GM19468 (cell line): ENCODE measurements around the gene XXYLT1.
"Not testable (repeated sequence)": the region's sequence is repeated elsewhere in the genome, so short reads cannot be mapped to it uniquely, and the experiment has no call there.

Source experiments
- ATAC-seq: cut with Tn5 transposase; IDR thresholded peaks from one replicate; pipeline ENCODE4 v1.9.1; 2021; ENCODE audit warnings: mild to moderate bottlenecking, moderate library complexity, moderate number of reproducible peaks; ENCODE audit not compliant: unreplicated experiment; ENCODE audit errors: extremely low read depth

Gene XXYLT1

DNA sequence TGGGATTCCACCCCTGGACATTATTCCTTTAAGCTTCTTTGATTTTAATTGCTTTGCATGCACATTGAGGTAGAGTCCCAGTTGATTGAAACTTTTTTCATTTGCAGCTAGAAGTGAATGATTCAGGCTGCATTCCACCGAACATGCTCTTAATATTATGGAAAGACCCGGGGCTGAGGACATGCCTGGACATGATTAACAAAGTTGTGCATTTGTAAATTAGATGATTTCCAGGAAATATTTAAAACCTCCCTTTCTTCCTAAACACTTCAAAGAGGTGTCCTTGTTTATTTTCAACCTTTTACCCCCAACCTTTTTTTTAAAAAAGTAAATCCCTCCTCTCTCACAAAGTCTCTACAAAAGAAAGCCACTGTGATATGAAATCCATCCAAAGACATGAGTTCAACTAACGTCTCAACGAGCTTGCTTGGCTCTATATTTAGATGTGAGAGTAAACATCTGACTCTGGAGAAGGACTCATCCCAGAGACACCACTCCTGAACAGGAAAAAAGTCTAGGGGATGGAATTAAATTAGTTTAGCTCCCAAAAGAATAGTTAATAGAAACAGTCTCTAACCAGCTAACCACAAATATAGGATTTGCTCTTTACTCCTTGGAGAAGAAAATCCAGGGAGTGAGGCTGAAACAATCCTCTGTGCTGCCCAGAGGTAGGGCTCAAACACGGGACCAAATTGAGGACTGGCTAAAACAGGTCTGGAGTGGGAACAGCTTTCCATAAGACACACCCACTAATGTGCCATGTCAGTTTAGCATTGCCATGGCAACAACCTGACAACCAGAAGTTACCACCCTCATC is 83.1 kb downstream of the XXYLT1 start:
- no peak for ATAC-seq

DNA sequence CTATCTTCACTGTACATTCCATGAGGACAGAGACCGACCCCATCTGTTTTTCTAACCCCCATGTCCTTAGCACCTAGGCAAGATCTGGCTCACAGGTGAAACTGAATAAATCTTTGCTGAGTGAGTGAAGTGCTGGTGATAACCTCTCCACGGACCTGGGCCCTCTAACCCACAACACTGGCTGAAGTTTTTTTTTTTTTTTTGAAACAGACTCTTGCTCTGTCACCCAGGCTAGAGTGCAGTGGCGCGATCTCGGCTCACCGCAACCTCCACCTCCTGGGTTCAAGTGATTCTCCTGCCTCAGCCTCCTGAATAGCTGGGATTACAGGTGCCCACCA is 84.3 kb downstream of the XXYLT1 start:
- ATAC-seq: not testable (repeated sequence)

DNA sequence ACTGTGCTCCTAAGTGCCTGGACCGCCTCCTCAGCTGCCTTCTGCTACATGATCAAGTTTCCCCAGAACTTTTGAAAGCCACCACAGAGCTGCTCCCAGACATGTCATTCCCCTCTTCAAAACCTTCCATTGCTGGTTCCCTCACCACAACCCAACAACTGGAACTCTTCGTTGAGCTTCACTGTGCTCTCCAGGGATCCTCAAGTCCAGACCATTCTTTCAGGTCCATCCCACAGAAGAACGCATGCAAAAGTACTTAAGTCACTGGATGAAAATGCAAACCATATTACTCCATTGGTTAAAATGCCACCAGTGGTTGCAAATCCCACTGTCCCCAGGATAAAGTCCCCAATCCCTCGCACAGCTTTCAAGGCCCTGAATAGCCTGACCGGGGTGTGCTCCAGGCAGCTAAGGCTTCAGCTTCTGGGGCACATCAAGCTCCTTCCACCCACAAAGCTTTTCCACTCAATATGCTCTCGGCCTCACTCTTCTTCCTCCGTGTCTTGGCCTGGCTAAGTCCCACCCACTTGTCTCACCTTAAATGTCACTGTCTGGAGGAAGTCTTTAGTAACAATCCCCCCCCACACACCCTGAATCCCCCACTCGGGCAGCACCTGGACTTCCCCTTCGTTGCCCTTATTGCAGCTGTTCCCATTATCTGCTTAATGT is 84.8 kb downstream of the XXYLT1 start:
- ATAC-seq: no peak

DNA sequence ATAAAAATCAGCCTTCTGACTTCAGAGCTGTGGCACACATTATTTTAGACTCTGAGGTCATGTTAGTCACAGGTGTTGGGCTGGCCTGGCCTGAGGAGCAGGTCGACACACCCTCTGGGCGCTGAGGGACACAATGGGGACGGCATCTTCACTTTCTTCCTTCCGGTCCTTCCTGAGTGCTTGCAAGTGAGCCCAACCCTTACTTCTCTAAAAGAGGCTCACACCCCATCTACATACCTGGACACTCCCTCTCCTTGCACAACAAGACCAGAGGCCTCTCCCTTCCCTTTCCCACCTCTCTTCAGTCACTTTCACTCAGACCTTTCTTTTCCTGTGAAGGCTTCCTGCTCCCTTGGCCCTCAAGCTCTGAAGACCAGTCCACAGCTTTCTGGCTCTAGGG is 85.4 kb downstream of the XXYLT1 start:
- ATAC-seq: no peak

DNA sequence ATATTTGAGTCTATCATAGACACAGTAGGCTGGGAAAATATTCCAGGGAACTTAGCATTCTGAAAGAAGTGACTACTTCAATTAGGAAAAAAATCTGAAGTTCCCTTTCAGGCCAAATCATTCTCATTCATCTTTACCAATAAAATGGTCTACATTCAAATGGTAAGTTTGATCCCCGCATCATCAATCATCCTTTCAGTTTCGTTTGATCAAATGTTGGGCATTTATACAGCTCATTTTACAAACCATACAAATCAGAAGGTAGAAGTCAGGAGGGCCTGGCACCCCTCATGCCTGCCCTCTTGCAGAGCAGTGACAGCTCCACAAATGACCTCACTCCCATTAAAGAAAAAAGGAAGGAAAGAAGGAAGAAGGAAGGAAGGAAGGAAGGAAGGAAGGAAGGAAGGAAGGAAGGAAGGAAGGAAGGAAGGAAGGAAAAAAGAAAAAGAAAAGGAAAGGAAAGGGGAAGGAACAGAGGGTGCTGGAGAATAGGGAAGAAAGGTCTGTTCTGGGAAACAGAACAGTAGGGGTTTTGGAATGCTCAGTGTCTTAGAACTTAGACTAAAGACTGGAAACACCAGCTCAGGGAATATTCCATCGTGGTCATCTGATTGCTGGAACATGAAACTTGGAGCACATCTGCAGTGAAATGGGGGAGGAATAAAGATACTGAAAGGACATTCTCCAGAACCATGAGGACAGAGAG is 86.1 kb downstream of the XXYLT1 start:
- ATAC-seq: no peak

DNA sequence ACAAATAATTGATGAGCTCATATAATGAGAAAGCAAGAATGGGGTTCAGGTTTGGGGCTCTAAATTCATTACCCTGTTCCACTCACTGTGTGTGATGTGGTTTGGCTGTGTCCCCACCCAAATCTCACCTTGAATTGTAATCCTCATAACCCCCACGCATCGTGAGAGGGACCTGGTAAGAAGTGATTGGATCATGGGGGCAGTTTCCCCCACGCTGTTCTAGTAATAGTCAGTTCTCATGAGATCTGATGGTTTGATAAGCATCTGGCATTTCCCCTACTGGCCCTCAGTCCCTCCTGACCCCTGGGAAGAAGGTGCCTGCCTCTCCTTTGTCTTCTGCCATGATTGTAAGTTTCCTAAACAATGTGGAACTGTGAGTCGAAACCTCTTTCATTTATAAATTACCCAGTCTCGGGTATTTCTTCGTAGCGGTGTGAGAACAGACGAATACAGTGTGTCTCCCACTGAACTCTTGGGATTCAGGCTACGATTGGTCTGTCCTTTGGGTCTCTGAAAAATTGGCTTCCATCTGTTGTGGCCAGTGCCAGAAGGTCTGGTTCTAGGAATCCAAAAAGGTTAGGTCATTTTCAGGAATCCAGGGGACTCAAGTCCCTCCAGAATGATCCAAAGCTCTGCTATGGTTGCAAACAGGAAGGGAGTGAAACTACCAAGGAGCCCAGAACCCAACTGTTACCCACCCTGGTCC is 87.7 kb downstream of the XXYLT1 start:
- no peak for ATAC-seq

DNA sequence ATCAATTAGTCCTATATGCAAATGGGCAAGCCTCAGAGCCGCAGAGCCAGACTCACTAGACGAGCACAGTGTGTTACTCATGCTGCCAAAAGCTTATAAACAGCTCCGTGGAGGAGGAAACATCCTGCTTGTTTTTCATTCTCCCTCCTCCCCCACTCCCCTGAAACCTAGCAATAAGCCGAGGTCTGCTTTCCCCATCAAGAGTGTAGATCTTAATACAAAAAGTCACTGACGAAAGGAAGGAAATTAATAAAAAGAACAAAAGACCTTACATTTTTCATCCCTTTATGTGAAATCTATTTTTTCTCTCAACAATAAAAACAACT is 88.5 kb downstream of the XXYLT1 start:
- no peak for ATAC-seq

DNA sequence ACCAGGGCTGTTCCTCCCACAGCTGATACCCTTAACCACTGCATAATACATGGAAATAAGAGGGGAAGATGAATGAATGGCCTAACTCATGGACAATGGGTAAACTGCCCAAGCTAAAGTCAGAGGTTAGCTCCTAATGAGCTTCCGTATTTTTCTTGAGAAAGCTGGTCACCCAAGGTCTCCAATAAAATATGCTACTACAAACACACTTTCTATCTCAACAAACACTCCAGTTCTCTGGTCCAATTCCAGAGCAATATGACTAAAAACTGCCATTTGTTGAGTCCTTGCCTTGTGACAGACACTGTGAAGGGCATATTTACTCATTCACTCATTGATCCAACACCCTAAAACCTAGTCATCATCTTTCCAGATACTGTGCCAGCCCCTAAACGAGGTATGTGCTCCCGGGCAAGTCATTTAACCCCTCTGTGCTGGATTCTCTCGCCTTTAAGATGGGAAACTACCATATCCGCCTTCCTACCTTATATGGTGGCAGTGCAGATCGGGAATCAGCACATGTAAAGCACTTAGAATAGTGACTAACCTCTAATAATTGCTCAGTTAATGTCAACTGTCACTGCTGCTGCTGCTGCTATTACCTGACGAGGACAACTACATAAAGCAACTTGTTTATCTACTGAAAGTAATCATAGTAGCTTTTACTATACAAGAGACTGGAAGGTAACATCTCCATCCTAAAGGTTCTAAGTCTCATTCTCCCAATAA is 89.1 kb downstream of the XXYLT1 start:
- ATAC-seq: no peak

DNA sequence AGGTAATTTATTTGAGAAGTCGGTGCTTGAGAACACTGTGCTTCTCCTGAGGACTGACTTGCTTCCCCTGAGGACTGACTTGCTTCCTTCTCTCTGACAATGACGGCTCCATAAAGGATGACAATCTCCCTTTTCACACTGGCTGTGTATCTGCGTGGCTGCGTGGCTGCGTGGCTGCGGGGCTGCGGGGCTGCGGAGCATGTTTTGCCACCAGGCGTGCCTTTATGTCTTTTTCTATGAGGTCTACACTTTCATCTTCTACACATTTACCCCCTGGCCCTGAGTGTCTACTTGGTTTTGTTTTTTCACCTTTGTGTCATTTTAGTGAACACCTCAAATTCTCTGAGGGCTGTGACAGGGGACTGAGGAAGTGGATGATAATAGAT is 89.9 kb downstream of the XXYLT1 start:
- no peak for ATAC-seq

DNA sequence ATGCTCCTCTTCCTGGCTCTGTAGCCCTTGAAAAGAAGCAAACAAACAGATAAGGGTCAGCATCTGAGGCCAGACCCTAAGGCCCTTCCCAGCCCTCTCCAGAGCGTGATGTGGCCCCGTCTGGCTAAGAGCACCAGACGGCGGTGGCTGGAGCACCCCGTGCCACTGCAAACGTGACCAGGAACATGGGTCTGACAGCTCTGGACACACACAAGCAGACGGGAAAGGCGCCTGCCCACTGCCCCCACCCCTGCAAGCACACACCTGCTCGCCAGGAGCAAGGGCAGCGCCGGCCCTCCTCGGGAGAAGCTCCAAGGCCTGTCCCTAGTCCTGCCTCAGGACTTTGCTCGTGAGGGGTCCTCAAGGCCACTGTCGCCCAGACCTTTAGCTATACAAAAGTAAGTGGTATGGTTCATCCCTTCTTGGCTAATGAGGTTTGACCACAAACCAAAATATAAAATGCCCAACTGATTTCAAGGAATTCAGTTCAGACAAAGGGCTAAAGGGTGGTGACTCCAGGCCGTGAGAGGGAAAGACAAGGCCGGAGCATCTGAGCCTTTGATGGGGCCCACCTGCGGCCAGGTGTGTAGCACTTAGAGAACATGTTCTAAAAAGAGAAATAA is 90.4 kb downstream of the XXYLT1 start:
- no peak for ATAC-seq

DNA sequence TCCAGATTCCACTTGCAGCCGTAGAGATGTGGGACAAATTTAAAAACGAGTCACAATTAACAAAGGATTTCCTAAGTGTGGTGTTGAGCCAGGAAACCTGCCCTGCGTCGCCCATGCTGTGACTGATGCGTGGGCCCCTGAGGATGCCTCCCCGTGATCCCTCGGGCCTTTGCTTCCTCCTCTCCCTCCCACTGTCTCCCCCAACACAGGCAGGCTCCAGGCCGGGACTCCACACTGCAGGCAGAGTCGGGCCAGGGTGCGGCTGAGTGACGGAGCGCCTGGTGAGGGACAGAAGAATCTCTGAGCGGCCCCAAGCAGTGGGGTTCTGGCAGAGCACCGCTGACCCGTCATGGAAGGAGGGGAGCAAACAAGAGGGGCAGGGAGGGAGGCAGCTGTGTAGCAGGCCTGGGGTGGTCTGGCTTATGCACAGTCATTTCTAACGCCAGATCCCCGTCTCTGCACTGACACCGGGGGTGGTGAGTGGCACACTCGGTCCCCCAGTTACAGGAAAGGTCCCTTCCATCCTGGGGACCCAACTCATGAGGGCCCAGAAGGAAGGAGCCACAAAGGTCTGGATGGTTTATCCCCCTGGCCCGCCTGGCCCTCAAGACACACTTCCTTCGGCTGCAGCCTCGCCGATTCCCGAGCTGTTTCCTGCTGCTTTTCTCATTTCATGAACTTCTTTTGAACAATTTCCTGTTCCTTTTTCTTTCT is 91.0 kb downstream of the XXYLT1 start:
- ATAC-seq: no peak

DNA sequence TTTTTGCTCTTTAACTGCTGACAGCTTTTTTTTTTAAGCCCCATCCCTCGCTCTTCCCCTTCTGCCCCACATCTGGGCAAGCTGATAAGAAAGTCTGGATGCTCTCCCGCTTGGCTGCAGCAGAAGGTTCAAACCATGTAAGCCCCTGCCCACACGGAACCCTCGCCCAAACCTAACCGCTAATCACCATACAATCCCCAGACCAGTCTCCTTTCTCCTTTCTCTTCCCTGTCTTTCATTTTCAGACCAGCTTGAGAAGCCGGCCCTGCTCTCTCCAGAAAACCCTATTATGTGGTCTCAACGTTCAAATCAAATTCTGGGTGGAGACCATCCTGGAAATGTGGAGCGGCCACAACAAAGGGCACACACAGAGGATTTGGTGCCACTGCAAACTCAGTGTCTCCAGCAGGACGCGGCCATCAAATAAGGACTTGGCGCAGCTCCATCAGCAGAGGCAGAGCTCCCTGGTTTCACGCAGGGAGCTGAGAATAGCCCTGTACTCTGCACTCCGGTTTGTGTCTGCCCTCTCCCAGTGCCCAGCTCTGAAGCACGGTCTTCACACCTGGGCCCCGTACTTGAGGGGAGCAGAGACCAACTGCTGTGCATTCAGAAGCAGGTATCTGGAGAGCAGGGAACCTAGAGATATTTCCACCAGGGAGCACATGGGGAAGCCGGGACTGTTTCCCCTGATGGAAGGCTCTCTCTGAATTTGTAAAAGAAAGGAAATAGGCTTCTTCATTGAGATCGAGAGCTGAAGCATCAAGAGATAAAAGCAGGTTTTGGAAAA is 92.6 kb downstream of the XXYLT1 start:
- ATAC-seq: no peak

DNA sequence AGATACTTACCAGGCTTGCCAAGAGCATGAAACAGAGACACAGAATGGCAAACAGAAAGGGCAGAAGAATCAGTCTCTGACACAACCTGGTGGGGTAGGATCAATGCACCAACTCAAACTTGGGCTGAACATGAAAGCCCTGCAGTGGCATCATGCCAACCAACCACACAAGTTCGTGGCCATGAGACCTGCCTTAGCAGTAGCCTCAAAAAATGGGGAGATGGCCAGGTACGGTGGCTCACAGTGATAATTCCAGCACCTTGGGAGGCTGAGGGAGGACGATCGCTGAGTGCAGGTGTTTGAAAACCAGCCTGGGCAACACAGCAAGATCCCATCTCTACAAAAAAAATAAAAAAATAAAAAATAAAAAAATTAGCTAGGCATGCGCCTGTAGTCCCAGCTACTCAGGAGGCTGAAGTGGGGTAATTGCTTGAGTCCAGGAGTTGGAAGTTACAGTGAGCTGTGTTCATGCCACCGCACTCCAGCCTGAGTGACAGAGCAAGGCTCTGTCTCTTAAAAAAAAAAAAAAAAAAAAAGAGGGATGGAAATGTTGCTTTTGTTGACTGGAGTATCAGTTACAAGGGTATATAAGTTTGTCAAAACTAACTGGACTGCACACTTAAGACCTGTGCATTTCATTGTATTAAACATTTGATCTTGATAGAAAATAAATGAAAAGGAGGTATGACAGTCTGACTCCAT is 93.4 kb downstream of the XXYLT1 start:
- ATAC-seq: no peak

DNA sequence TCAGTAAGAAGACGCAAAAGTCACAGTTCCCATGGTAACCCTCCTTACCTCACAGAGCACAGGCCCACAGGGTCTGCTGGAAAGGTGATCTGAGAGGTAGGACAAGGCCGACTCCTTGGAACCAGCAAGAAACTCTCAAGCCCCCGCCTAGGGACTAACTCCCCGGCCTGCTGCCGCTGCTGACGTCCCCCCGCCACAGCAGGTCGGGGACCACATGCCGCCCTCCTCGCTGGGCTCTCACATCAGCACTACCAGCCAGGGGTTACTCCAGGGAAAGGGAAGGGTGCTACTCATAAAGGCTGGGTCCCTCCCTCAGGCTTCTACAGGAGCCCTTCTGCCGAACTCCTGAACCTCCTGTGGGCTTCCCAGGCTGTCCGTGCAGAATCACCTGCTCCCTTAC is 94.2 kb downstream of the XXYLT1 start:
- ATAC-seq: no peak

DNA sequence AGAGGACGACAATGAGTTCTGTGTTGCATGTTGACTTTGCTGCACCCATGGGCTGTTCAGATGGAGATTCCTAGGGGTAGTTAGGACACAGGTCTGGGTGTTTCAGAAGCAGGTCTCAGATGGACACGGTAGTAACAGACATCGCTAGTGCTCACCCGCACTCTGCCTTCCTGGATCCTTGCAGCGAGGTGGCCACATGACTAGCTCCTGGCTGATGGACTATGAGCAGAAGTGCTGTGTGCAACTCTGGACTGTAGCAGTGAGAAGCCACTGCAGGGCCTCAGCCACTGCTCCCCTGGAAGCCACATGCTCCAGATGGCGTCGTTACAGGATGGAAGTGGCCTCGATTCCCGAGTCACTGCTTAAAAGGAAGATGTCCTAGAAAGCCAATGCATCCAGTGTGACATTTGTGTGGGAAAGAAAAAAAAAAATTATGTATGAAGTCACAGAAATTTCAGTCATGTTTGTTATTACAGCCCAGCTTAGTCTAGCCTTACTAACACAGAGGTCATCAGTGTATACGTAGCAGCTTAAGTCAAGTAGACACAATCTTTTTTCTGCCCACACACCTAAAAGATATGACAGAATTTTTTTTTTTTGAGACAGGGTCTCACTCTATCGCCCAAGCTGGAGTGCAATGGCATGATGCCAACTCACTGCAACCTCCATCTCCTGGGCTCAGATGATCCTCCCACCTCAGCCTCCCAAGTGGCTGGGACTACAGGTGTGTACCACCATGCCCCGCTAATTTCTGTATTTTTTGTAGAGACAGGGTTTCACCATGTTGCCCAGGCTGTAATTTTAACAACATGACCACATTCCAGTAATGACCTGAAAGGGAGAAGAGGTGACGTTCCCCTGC is 95.3 kb downstream of the XXYLT1 start:
- ATAC-seq: no peak

DNA sequence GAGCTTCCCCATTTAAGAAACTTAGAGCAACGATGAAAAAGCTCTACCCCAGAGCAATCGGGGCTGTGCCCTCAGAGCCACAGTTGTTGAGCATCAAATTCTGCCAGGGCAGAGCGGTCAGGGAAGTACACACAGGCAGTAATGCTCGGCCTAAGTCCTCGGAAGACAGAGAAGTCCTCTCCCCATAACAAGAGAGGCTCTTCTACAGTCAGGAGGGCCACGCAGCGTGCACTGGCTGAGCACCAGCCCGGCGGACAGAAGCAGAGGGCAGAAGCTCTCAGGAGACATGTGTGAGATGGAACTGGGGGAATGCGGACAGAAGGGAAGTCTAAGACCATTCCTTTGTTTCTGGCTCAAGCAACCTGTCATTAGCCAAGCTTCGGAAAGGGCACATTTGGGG is 95.9 kb downstream of the XXYLT1 start:
- no peak for ATAC-seq

DNA sequence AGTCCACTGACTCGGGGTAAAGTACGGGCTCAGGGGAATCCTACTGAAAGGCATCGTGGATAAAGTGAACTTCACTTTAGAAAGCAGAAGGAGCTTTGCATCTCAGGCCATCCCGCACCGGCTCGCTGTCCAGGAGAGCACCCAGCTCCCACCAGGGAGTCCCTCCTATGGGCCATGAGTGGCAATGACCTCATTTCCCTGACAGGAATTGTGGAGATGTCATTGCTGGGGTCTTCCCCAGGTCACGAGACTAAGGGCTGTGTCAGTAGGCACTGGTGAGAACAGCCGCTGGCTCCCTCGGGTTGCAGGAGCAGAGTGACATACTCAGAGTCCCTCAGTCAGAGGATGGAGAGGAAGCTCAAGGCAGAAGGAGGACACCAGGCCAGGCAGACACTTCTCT is 97.3 kb downstream of the XXYLT1 start:
- ATAC-seq: no peak
